ENCODE results near the gene ALPI.

Gene ALPI

GRCh38 chr2:232501794-232502390 is 45.9 kb downstream of the ALPI start:
- no peak for DNase-seq (ENCODE audit: low spot score)

- no peak for DNase-seq (ENCODE audit: low spot score)
Observed at GRCh38 chr2:232502511-232502910, 46.6 kb downstream of the ALPI start.

GRCh38 chr2:232502911-232503808 is 47.2 kb downstream of the ALPI start:
- DNase-seq (ENCODE audit: low spot score) = no peak

- DNase-seq (ENCODE audit: low spot score) = no peak
Observed at GRCh38 chr2:232503809-232504323, 47.9 kb downstream of the ALPI start.

- DNase-seq (ENCODE audit: low spot score) = no peak
Observed at GRCh38 chr2:232504438-232504837, 48.5 kb downstream of the ALPI start.

GRCh38 chr2:232505856-232506255 is 49.9 kb downstream of the ALPI start:
- DNase-seq (ENCODE audit: low spot score) = no peak

GRCh38 chr2:232506709-232507108 is 50.8 kb downstream of the ALPI start:
- no peak for DNase-seq (ENCODE audit: low spot score)

GRCh38 chr2:232508251-232508650 is 52.3 kb downstream of the ALPI start:
- no peak for DNase-seq (ENCODE audit: low spot score)

All from RKO (cell line).